ENCODE data around the gene SETDB1.

The SETDB1 gene

DNA sequence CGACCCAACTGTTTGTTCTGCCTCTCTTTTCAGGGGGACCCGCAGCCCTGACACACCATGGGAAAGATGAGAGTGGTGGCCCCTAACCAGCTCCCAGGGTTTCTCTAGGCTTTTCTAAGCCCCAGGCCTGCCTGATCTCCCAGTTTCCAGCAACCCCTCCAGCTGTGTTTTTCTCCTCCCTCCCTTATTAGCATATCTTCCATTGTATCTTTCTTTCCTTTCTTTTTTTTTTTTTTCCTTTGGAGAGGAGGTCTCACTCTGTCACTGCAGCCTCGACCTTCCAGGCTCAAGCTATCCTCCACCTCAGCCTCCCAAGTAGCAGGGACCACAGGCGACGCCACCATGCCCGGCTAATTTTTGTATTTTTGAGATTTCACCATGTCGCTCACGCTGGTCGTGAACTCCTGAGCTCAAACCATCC, 50.2 kb downstream of the SETDB1 start:
- Mint-ChIP-seq H3K36me3 (ENCODE audit: low read depth) (peaks cover 7% of the 10 kb centered on the region), H3K4me3 (peak overlapping the region; percentile 81), H3K27me3 (ENCODE audit: low read depth) (no peaks in the 10 kb centered on the region), H3K4me1 (ENCODE audit: low read depth) (peaks cover 42% of the 10 kb centered on the region), H3K9me3 (no peaks in the 10 kb centered on the region), H3K27ac (no peak overlapping the region)

DNA sequence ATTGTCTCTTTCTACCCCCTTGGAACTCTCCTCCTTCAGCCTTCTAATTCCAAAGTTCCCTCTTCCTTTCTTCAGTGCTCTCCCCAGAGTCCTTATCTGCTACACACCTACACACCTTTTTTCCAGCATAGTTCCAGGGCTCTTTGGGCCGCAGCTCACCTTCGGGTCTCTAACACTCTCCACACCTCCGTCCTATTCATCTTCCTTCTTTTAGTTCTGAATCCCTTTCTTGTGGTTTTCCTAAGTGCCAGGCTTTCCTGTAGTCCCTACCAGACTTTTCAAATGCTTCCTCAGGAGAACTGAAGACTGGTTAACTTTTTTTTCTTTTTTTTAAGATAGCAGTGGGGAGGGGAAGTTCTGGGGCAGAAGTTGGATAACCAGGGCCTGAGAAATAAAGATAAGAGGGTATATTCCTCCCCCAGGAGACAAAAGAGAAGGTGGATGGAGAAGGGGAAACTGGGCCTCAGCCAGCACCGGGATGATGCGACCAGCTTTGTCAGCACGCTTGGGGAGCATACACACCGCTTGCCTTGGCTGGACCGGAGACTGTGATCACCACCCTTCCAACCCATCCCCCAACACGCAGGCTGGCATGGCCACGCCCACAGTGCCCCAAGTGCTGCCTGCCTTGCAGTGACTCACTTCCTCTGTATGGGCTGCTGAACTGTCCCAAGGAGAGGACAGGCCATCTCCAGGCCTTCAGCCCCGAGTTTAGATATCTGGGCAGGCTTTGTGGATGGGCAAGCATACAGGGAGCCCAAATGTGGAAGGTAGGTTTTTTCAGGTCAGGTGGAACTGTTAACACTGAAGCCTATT, 50.9 kb downstream of the SETDB1 start:
- Mint-ChIP-seq H3K4me3 (peak overlapping the region; percentile 81), H3K27me3 (ENCODE audit: low read depth) (no peaks in the 10 kb centered on the region), H3K36me3 (ENCODE audit: low read depth) (peaks cover 7% of the 10 kb centered on the region), H3K4me1 (ENCODE audit: low read depth) (peaks cover 36% of the 10 kb centered on the region), H3K9me3 (no peaks in the 10 kb centered on the region), H3K27ac (peak overlapping the region; percentile 50)

DNA sequence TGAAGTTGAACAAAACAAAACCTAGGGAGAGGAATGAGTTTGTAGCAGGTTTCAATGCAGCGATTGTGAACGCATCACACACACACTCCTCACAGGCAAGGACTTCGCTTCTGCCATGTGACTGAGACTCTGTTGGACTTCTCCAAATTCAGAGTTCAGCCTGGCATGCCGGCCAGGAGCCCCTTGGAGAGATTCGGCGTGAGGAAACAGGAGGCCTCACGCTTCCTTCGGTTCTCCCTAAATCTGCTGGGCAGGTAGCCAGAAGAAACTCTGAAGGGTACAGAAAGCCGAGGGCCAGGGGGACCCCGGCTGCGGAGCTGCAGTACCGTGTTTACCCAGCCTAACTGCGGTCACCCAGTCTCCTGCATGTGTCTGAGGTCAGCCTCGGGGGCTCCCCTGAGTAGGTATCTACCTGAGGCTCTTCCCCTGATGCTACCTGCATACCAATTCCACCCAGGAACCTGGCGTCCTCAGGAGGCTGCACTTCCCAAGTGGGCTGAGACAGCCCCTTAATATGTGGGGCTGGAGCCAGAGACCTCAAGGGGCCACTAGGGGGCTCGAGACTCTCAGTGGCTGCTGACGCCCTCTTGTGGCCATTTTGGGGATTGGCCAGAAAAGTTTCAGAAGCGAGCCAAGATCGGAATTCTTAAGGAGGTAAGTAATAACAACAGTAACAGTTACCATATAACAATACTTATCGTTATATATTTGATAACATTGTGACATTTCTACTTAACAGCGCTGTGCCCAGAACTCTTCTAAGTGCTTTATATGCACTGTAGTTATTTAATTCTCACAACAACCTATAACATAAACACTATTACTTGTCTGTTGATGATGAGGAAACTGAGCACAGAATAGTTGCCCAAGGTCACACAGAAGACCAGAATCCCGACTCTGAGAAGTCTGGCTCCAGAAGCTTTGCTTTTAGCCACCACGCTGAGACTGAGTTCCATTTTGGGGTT, 53.2 kb downstream of the SETDB1 start:
- Mint-ChIP-seq H3K36me3 (ENCODE audit: low read depth) (no peaks in the 10 kb centered on the region), H3K4me3 (peak overlapping the region; percentile 14), H3K9me3 (no peaks in the 10 kb centered on the region), H3K4me1 (ENCODE audit: low read depth) (peaks cover 22% of the 10 kb centered on the region), H3K27me3 (ENCODE audit: low read depth) (no peaks in the 10 kb centered on the region), H3K27ac (no peak overlapping the region)

DNA sequence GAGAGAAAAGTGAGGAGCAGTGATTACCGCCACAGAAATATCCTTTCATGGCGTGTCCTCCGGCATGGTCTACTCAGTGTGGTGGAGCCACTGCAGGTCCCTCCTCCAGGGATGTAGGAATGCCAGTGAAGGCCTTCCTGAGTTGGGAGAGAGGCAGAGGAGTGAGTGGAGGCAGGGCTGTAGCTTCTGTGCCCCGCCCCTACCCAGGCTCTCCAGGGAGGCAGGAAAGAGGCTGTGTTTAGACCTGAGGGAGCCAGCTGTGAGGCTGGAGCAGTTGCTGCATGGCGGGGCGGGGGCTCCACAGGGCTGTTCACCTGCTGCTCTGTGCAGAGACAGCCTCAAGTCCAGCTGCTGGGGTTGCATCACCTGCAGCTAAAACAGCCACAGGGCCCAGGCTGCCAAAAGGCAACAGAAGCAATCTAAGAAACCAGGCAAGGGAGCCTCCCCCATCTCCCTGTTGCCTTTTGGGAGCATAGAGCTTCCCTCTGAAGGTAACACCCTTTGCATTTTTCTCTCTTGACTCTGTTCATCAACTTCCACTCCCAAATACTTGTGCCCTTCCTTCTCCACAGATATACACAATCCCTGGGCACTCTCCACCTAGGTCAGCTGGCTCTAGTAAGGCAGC, 55.1 kb downstream of the SETDB1 start:
- no peaks in the 10 kb centered on the region for H3K27me3 Mint-ChIP-seq (ENCODE audit: low read depth)
- H3K9me3 Mint-ChIP-seq, result no peaks in the 10 kb centered on the region
- H3K4me1 Mint-ChIP-seq (ENCODE audit: low read depth), result peaks cover 17% of the 10 kb centered on the region
- H3K27ac Mint-ChIP-seq, result no peak overlapping the region
- H3K4me3 Mint-ChIP-seq, result no peak overlapping the region
- no peaks in the 10 kb centered on the region for H3K36me3 Mint-ChIP-seq (ENCODE audit: low read depth)

DNA sequence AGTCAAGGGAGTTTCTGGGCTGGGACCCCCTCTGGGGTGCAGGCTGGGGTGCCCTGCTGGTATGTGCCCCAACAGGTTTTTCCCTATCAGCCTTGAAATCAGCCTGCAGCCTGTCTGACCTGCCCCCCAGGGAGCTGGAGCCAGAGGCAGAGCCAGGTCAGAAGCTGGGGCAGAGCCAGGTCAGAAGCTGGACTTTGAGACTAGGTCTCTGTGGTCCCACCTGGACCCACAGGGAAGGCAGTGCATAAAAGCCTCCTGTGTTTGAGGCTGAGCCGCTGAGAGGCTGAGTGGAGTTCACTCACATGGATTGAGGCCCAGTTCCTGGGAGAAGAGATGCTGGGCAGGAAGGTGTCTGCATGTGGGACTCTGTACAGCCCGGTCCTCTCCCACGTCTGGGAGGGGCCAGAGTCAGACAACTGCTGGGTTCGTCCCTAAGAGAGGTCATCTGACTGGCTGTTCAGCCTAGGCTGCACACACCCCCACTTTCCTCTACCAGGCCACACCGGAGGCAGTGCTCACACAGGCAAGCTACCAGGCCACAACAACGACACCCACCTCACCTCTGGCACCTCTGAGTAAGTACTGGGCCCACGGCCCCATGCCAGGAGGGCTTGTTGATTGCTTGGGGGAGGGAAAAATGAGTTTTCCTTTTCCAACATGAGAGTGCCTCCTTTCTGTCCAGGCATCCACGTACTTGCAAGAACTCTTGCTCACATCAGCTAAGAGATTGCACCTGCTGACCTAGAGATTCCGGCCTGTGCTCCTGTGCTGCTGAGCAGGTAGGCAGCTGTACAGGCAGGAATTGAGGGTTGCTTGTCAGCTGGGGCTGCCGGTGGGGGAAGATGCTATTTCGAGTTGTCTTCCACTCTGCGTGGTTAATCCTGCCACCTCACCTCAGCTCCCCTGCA, 55.9 kb downstream of the SETDB1 start, which contains the start of gene ANXA9:
TSS of gene ANXA9 (plus strand) at position 488 of the 908 bp plus-strand sequence. CDS start 814 bp downstream, outside the sequence.
- H3K27me3 Mint-ChIP-seq (ENCODE audit: low read depth), result no peaks in the 10 kb centered on the region
- no peak within 1 kb of the TSS for H3K4me3 Mint-ChIP-seq
- H3K9me3 Mint-ChIP-seq, result no peaks in the 10 kb centered on the region
- peaks cover 11% of the 10 kb centered on the region for H3K4me1 Mint-ChIP-seq (ENCODE audit: low read depth)
- no peak within 1 kb of the TSS for H3K27ac Mint-ChIP-seq
- H3K36me3 Mint-ChIP-seq (ENCODE audit: low read depth), result no peaks in the 10 kb centered on the region

DNA sequence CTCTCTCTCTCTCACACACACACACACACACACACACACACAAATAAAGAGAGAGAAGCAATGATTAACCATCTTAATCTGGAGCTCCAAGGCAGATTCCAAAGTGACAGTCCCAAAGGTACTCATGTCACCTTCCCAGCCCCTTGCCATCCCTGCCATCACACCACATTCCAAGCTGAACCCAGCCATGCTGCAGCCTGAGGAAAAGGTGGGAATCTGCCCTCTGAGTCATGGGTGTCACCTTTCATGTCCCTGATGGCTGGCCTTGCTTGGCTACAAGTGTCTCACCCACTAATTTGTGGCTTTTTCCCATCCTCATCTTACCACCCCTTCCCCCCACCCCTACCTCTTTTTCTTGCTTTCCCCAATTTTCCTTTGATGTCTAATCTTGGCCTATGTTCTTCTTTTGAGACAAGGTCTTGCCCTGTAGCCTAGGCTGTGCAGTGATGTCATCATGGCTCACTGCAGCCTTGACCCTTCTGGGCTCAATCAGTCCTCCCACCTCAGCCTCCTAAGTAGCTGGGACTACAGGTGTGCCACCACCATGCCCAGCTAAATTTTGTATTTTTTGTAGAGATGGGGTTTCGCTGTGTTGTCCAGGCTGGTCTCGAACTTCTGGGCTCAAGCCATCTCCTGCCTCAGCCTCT, 59.1 kb downstream of the SETDB1 start:
- Mint-ChIP-seq H3K4me3 (no peak overlapping the region), H3K27me3 (ENCODE audit: low read depth) (no peaks in the 10 kb centered on the region), H3K27ac (no peak overlapping the region), H3K4me1 (ENCODE audit: low read depth) (peaks cover 2% of the 10 kb centered on the region), H3K36me3 (ENCODE audit: low read depth) (no peaks in the 10 kb centered on the region), H3K9me3 (no peaks in the 10 kb centered on the region)

DNA sequence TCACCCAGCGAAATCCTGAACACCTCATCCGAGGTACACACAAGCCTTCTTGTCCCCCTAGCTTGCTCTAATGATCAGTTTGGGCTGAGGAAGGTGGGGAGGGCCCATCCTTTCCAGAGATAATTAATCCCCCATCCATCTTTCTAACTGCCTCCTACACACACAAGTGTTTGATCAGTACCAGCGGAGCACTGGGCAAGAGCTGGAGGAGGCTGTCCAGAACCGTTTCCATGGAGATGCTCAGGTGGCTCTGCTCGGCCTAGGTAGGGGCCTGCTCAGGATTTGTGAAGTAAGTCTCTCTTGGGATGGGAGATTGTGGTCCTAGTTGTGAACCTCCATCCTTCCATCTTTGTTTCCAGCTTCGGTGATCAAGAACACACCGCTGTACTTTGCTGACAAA, 61.8 kb downstream of the SETDB1 start:
- no peaks in the 10 kb centered on the region for H3K9me3 Mint-ChIP-seq
- H3K4me3 Mint-ChIP-seq, result no peak overlapping the region
- no peaks in the 10 kb centered on the region for H3K27me3 Mint-ChIP-seq (ENCODE audit: low read depth)
- peaks cover 2% of the 10 kb centered on the region for H3K4me1 Mint-ChIP-seq (ENCODE audit: low read depth)
- H3K27ac Mint-ChIP-seq, result no peak overlapping the region
- no peaks in the 10 kb centered on the region for H3K36me3 Mint-ChIP-seq (ENCODE audit: low read depth)

DNA sequence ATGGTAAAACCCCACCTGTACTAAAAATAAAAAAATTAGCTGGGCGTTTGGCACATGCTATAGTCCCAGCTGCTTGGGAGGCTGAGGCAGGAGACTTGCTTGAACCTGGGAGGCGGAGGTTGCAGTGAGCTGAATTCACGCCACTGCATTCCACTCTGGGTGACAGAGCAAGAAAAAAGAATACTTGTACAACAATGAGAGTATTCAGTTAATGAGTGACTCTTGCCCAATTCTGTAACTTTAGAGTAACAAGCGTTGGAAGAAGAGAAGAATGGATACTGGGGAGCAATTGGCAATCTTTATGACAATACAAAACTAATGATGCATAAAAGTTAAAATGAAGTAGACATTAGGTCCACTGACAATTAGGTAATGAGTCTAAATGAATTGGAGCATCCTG, 66.5 kb downstream of the SETDB1 start:
- H3K27ac Mint-ChIP-seq, result no peak overlapping the region
- H3K4me1 Mint-ChIP-seq (ENCODE audit: low read depth), result peaks cover 8% of the 10 kb centered on the region
- H3K9me3 Mint-ChIP-seq, result no peaks in the 10 kb centered on the region
- peaks cover 8% of the 10 kb centered on the region for H3K36me3 Mint-ChIP-seq (ENCODE audit: low read depth)
- no peak overlapping the region for H3K4me3 Mint-ChIP-seq
- no peaks in the 10 kb centered on the region for H3K27me3 Mint-ChIP-seq (ENCODE audit: low read depth)

DNA sequence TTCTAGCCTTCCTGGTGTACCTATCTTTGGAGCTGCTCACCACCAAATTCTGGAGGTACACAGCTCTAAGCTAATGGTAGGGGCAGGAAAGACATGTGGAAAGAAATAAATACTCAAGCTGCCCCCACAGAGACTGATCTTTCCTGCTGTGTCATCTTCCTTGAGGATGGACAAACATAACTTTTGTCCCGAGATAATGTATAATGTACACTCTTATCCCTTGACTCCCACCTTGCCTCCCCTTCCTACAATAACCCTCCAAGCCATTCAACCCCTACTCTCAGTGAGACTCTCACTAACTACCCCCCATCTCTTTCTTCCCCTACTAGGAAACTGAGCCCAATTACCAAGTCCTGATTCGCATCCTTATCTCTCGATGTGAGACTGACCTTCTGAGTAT, 68.1 kb downstream of the SETDB1 start:
- H3K27me3 Mint-ChIP-seq (ENCODE audit: low read depth), result no peaks in the 10 kb centered on the region
- no peak overlapping the region for H3K4me3 Mint-ChIP-seq
- no peak overlapping the region for H3K27ac Mint-ChIP-seq
- no peaks in the 10 kb centered on the region for H3K9me3 Mint-ChIP-seq
- H3K36me3 Mint-ChIP-seq (ENCODE audit: low read depth), result peaks cover 8% of the 10 kb centered on the region
- peaks cover 6% of the 10 kb centered on the region for H3K4me1 Mint-ChIP-seq (ENCODE audit: low read depth)

DNA sequence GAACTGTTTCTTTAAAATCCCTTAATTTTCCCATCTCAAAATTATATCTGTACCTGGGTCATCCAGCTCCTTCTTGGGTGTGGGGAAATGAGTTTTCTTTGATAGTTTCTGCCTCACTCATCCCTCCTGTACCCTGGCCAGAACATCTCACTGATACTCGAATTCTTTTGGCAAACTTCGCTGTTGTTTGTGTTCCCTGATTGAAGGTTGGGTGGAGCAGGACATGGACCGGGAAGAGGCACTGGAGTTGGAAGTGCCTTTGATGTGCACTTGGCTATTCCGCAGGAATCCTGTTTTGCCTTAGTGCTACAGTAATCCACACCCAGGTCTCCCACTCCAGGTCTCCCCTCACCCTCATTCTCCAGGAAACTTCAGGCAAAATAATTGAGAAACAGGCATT, 69.3 kb downstream of the SETDB1 start:
- Mint-ChIP-seq H3K9me3 (no peaks in the 10 kb centered on the region), H3K4me1 (ENCODE audit: low read depth) (peaks cover 6% of the 10 kb centered on the region), H3K27me3 (ENCODE audit: low read depth) (no peaks in the 10 kb centered on the region), H3K4me3 (no peak overlapping the region), H3K27ac (no peak overlapping the region), H3K36me3 (ENCODE audit: low read depth) (peaks cover 12% of the 10 kb centered on the region)

DNA sequence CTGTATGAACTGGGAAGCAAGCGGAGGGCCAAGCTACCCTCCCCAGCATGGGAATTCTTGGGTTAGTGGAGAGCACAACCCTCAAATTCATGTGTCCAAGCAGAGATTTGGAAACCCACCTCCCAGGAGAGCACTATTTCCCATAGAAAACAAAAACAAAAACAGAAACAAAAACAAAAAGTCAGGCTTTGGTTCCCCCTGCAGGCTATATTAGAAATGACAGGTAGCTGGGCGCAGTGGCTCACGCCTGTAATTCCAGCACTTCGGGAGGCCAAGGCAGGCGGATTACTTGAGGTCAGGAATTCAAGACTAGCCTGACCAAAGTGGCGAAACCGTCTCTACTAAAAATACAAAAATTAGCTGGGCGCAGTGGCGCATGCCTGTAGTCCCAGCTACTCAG, 69.7 kb downstream of the SETDB1 start:
- Mint-ChIP-seq H3K36me3 (ENCODE audit: low read depth) (peaks cover 16% of the 10 kb centered on the region), H3K9me3 (no peaks in the 10 kb centered on the region), H3K4me3 (no peak overlapping the region), H3K4me1 (ENCODE audit: low read depth) (peaks cover 10% of the 10 kb centered on the region), H3K27me3 (ENCODE audit: low read depth) (no peaks in the 10 kb centered on the region), H3K27ac (peak overlapping the region; percentile 31)

DNA sequence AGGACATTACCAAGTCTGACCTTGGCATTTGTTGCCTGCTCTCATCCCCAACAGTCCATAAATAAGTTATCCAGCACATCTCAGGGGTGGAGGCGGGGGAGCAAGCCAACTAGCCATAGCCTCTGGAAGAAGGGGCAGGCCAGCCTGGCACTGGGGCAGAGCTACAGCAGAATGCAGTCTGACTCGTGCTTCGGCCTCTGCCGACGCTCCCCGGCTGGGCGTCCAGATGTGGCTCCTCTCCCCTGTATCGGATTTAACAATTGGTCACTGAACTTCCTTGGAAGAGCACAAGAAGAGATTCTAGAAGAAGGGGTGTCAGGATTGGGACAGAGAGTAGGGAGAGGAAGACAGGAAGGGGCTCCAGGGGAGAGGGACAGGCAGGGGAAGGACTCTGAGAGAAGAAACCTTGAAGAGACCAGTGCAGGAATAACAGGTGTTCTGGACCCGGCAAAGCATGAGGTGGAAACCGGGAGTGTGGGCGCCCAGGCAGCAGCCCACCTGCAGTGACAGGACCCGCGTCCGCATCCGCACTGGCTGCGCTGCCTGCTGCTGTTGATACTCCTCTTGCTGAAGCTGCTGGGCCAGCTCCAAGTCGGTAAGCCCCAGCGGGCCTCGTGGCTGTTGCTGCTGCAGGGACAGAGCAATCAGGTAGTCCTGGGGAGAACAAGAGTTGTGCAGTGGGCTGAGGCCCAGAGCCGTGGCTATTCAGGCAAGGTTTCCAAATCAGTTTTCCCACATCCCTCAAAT, 71.1 kb downstream of the SETDB1 start:
- H3K36me3 Mint-ChIP-seq (ENCODE audit: low read depth), result peaks cover 29% of the 10 kb centered on the region
- H3K4me3 Mint-ChIP-seq, result no peak overlapping the region
- H3K27ac Mint-ChIP-seq, result peak overlapping the region; percentile 36
- peaks cover 22% of the 10 kb centered on the region for H3K4me1 Mint-ChIP-seq (ENCODE audit: low read depth)
- H3K9me3 Mint-ChIP-seq, result no peaks in the 10 kb centered on the region
- H3K27me3 Mint-ChIP-seq (ENCODE audit: low read depth), result no peaks in the 10 kb centered on the region

DNA sequence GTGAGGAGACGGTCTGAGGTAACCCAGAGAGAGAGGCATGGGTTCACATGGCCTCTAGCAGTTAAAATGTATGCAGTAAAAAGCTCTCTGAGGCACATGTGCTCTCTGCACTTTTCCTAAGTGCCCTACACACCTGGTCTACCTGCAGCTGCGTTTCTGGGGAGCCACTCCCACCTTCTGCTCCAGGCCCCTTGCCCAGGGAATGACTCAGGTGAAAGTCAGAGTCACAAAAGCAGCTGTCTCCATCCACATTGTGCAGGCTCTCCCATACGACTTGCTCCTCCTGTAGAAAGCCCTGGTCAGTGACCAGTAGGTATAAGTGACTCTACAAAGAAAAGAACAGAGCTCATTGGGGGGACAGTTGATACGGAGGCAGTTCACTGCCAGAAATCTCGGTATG, 71.8 kb downstream of the SETDB1 start:
- Mint-ChIP-seq H3K4me3 (no peak overlapping the region), H3K4me1 (ENCODE audit: low read depth) (peaks cover 28% of the 10 kb centered on the region), H3K36me3 (ENCODE audit: low read depth) (peaks cover 29% of the 10 kb centered on the region), H3K27ac (no peak overlapping the region), H3K27me3 (ENCODE audit: low read depth) (no peaks in the 10 kb centered on the region), H3K9me3 (no peaks in the 10 kb centered on the region)

All from T-helper 1 cell treated with Interleukin-12 subunit alpha and Interleukin-12 subunit beta and Interleukin-4 antibody, amounts not matched to agents 30 μg/mL and 1 μg/mL, for 36 hours (primary cell).